Right forelimb (tissue), 1 donor: ENCODE measurements around the gene SEMA4D.
A peak's percentile ranks its signal among the peaks of the same experiment; 100 is the strongest.

Experiments
- DNase-seq: peaks from one replicate; pipeline ENCODE4 v3.0.0-alpha.2; 2018

The SEMA4D gene

GRCh38 chr9:89342948-89343347 lies 155.0 kb downstream of the SEMA4D start:
- no peak for DNase-seq

GRCh38 chr9:89342213-89342612 lies 155.7 kb downstream of the SEMA4D start:
- DNase-seq: no peak

DNA sequence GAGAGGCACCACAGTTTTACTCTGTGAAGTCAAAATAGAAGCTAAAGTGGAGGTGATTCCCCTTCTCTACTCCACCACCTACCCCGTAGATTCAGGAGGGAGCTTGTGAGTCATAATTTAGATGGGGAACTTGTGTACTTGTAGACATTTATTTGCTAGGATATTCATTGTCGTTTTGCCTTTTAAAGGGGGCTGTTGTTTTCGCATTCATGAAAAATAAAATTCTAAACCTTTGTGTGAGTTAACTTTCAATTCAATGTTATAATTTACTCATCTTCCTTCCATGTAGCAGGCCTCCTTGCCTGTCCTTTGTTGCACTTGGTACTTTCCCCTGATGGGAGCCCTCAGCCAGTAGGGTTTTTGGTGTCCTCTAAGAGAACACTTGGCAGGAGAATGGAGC lies 157.6 kb downstream of the SEMA4D start:
- no peak for DNase-seq

DNA sequence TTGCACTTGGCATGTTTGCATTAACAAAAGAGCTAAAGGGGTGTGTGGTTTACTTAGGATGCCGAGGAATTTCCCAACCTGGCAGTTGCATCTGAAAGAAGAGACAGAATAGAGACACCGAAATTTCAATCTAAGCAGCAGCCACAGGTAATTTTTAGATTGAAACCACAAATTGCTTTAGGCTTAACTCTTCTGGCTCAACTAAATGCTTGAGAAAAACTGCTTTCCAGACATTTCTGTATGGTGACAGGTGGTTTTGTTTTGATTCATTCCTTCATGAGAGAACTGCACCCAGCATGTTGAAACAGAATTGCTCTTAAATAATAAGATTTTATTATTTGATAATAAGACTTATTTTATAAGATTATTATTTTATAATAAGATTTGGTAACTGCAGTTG lies 158.1 kb downstream of the SEMA4D start:
- DNase-seq: no peak

- DNase-seq: no peak
Observed at GRCh38 chr9:89330513-89330912, 167.4 kb downstream of the SEMA4D start.

DNA sequence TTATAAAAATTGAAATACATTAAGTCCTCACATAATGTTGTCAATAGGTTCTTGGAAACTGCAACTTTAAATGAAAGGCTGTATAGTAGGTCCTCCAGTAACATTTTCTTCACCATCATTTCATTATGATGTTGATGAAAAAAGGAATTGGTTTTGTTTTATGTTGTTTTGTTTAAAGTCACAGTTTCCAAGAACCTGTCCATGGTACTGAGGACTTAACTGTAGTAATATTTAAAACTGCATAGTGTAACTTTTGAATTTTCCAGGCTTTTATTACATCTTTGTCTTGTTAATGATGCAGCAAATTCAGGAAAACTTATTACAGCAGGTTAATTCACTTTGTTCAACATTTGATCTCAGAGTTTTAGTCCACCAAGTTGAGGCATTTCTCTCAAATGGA lies 168.0 kb downstream of the SEMA4D start:
- DNase-seq: no peak

- no peak for DNase-seq
Observed at GRCh38 chr9:89328064-89328463, 169.8 kb downstream of the SEMA4D start.

- no peak for DNase-seq
Observed at GRCh38 chr9:89325733-89326132, 172.2 kb downstream of the SEMA4D start.

DNA sequence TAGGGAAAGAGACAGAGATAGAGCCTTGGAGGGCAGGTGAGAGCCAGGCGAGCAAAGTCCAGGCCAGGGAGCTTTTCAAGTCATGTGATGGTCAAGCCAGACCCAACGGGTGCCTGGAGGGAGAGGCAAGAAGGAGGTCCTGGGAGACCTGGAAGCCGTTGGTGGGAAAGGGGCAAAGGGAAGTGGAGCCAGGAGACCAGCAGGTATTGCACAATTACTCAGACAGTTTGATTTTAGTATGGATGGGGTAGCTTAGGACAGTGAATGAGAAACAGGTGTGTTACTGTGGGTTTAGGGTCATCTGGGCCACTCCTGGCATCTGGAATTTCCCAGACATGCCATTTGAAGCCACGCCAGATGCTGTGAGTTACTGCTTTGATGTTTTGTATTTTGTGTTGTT lies 174.5 kb downstream of the SEMA4D start:
- DNase-seq: no peak

- DNase-seq: no peak
Observed at GRCh38 chr9:89319015-89319905, 178.7 kb downstream of the SEMA4D start.

DNA sequence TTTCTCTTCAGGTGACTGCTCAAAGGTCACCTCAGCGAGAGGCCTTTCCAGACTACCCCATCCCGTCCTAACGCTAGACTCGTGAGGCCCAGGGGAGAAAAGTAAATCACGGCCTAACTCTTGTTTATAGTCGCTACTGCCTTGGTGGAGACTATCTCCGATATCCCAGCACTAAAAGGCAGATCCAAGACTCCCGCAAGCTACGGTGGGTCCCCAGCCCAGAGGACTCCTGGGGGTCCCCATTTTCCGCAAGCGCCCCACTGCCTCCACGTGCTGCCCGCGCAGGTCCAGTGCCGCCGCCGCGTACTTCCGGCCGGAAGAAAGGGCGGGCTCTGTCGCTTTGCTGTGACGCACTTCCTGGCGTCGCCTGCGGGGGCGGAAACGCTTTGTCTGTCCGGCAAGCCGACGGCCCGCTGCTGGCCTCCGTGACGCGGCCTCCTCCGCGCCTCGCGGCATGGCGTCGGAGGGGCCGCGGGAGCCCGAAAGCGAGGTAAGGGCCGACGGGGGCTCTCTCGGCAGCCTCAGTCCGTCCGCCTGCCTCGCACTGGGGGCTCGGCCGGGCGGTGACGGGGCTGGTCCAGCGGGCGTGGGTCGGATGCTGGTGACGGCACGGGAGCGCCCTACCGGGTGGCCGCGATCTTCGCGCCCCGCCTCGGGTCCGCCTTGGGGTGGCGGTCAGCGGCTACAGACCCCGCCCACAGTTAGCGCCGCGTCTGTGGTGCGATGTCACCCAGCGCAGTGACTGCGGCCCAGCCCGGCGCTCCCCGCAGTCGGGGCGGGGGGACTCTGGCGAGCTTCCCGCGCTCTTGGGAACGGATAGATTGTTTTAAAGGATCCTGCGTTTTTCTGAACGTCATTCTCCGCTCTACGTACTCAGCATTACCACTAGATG lies 179.5 kb downstream of the SEMA4D start, which contains the start of gene SECISBP2:
SECISBP2 (plus strand) TSS at position 378 of the 892 bp plus-strand sequence; CDS start at position 455, 77 bp downstream.
- DNase-seq: peak; percentile 99

- no peak for DNase-seq
Observed at GRCh38 chr9:89317282-89317681, 180.6 kb downstream of the SEMA4D start.

DNA sequence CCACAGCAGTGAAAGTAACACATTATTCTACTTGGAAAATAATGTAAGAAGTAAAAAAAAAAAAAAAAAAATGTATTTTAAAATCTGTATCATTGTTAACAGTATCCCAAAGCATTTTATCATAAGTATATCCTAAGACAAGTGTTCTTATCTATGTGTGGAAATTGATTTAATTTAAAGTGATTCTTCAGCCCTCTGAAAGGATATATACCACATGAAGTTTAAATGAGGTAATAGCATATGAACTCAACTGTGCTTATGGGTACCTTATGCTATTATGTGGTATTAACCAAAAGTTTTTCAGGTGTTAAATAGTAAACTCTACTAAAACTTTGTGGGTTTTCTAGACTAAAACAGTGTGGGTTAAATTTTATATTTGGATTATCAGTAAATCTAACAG lies 182.4 kb downstream of the SEMA4D start:
- DNase-seq: no peak

- no peak for DNase-seq
Observed at GRCh38 chr9:89314955-89315354, 183.0 kb downstream of the SEMA4D start.

- DNase-seq: no peak
Observed at GRCh38 chr9:89313842-89314241, 184.1 kb downstream of the SEMA4D start.

DNA sequence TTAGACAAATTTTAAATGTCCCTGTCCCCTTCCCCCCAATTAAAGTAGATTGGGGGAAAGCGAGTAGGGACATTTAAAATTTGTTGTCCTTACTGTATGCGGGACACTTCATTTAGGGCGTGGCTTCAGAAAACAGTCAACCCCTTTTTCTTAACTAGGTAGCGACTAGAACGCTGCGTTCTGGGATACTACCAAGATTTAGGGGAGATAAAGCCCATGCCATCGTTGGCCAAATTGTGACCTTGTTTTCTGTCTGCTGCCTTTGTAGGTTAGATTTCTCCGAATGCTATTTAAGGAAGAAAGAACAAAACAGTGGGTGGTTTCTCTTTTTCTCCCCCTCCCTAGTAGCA lies 185.7 kb downstream of the SEMA4D start:
- no peak for DNase-seq

DNA sequence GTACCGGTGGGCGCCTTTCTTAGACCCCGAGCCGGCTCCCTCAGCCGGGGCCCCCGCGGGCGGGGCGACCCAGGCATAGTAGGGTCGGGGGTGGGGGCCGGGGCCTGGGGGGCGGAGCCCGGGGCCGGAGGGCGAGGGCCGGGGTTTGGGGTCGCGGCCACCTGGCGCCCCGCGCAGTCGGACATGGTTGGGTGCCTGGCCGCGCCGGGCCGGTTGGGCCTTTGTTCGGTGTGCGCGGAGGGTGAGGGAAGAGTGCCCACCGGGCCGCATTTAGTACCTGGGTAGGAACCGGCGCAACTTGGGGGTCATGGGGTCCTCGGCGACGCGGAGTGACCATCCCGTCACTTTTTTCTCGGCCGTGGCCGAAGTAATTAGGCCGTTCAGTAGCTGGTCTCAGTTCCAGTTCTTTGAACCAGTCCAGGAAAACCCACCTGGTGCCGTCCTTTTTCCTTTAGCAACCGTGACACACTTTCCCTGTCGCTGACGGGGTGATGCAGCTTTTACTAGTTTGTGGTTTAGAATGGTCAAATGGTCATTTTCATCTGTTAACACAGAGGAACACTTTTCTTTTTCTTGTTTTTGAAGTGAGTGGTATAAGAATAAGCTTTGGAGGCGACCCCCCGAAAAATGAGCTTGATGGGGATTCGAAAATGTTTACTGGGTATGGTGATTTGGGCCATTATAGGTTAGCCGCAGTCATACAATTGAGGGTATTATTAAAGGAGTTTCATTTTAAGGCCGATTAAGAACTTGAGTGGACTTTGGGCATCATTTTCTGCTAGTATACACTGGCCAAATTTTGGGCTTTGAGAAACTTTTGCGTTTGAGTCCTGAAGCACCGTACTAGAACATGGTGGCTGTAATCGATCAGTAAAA lies 186.3 kb downstream of the SEMA4D start:
- peak; percentile 49 for DNase-seq
